GM12865 (cell line): ENCODE data around the gene TMEM266.

Source experiments
- DNase-seq: peaks from one replicate; pipeline ENCODE4 v3.0.0; 2010; ENCODE audit warnings: low read depth
- H3K4me3 ChIP-seq: 2 replicates; pipeline ENCODE4 v1.5.1; 2011; ENCODE audit warnings: mild to moderate bottlenecking, low read depth, low read length, control low read depth
- CTCF ChIP-seq: IDR thresholded peaks from 2 replicates; pipeline ENCODE4 v1.5.1; 2011; ENCODE audit warnings: low read length, control low read depth, low read depth, inconsistent platforms; ENCODE audit not compliant: insufficient read depth; ENCODE audit errors: missing control alignments

Gene TMEM266

GRCh38 chr15:76193934-76194333, 134.1 kb downstream of the TMEM266 start:
- H3K4me3 ChIP-seq: no peak overlapping the region
- TF ChIP-seq CTCF: no peak
- no peak for DNase-seq

DNA sequence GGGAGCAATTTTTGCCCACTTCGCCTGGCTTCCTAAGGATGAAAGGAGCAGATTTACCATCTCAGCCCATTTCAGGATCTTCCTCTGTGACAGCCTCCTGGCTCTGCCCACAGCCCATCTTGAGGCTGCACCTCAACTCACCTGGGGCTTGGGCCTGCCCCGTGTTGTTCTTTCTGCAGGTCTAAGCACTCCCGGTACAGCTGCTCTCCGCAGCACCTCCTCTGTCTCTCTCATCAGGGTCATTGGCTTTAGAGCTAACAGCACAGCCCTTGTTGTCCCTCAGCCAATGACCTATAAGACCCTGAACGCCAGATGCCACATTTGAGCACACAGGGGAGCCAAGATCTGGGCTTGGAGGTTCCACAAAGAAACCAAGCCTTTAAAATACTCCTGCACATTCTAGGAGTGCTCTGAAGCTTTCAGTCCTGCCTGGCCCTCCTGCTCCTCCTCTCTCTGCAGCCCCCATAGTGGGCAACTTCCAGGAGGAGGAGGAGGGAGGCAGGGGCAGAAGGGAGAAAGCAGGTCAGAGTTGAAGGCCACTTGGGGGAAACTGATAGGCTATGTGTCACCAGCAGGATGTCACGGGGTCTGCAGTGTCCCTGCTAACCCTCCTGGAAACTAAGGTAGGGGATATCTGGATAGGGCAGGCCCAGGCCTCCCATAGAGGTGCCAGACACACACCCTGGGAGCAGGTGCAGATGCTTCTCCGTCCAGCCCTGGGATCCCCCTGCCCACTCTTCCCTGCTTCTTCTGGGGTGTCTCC, 135.9 kb downstream of the TMEM266 start:
- no peak overlapping the region for H3K4me3 ChIP-seq
- no peak for DNase-seq
- TF ChIP-seq CTCF: no peak

GRCh38 chr15:76196269-76197231, 136.8 kb downstream of the TMEM266 start:
- peak; percentile 27 for DNase-seq
- H3K4me3 ChIP-seq: no peak overlapping the region

DNA sequence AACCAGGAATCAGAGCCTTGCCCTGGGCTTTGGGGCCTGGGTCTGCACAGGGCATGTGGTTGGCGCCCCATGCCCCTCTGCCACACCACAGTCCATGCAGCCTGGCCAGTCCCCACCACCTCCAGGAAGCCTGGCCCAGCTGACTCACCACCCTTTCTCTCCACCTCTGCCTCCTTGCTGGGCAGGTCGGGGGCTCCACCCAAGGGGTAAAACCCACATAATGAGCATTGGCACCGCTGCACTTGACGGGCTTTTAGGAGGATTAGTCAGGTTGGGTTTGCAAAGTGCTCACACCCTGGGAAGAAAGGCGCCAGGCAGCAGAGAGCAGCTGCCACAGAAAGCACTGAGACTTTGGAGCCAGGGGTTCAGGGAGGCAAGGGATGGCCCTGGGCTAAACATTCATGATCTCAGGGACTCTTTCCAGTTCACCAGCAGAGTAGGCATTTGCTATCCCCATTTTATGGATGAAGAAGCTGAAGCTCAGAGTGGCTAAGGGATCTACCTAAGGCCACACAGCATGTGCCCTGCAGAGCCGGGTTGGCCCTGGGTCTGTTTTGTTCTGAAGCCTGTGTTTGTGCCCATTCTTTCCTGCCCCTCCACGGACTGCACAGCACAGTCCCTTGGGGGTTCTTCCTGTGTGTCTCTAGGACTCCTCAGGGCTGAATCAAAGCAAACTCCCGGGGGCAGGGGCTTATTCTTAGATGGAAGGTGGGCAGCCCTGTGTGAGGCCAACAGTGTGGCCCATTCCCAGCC, 138.1 kb downstream of the TMEM266 start:
- no peak for DNase-seq
- no peak for TF ChIP-seq CTCF
- no peak overlapping the region for H3K4me3 ChIP-seq

More at GRCh38 chr15:76196269-76197231, 136.8 kb downstream of the TMEM266 start:
- TF ChIP-seq CTCF: no peak

DNA sequence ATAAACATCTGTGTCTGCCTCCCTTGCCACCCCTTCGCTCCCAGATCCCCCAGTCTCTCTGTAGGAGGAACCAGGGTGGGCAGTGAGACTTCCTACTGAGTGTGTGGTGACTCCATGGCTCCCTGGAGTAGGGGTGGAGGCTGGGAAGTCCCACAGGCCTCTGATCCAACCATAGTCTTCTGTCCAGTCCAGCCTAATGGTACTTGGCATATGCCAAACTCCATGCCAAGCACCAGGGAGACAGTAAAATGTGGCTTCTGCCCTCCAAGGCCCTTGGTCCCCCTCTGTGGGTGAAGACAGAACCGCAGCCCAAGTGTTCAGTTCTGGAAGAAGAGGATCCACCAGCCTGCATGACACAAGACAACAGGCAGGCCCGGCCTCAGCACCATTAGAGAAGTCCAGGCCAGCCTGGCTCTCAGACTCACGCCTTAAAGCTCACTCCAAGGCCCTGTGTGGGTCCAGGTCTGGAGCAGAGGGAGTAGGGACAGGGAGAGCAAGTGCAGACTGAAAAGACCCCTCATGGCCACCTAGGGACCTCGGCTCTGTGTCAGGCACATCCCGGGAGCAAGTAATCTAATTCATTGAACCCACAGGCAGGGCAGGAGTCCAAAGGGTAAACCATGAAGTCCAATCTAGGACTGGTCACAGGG, 138.8 kb downstream of the TMEM266 start:
- no peak overlapping the region for H3K4me3 ChIP-seq
- DNase-seq: no peak
- no peak for TF ChIP-seq CTCF
